T-helper 17 cell (primary cell): Measurements from ENCODE around the gene ADGRL3. TPM values are rescaled to one million over a fixed set of nuclear protein-coding genes. Genes with fewer than 3 reads are reported as not detected.

Source experiments
- ATAC-seq: fragments of 150-1000 bp; cut with Tn5 transposase; 2 replicates; pipeline ENCODE4 v1.10.0; 2021; ENCODE audit warnings: mild to moderate bottlenecking, moderate library complexity
- DNase-seq, 3 donors: peaks; one replicate each; pipeline versions ENCODE4 v3.0.0 to v3.0.0-alpha.2; 2020 to 2021
- H3K9me3 ChIP-seq: one replicate; pipeline ENCODE4 v1.7.0; 2013; ENCODE audit warnings: low read length, mild to moderate bottlenecking; ENCODE audit not compliant: control insufficient read depth, poor library complexity, severe bottlenecking
- H3K27ac Mint-ChIP-seq: one replicate; pipeline ENCODE4 v1.8.0; 2022; ENCODE audit warnings: mild to moderate bottlenecking, moderate library complexity, mixed read lengths
- H3K27me3 Mint-ChIP-seq: one replicate; pipeline ENCODE4 v1.8.0; 2022; ENCODE audit warnings: mixed read lengths
- H3K36me3 Mint-ChIP-seq: one replicate; pipeline ENCODE4 v1.8.0; 2022; ENCODE audit warnings: low read depth, mixed read lengths
- H3K4me1 Mint-ChIP-seq: one replicate; pipeline ENCODE4 v1.8.0; 2022; ENCODE audit warnings: mild to moderate bottlenecking, mixed read lengths
- H3K4me3 Mint-ChIP-seq: one replicate; pipeline ENCODE4 v1.8.0; 2022; ENCODE audit warnings: mild to moderate bottlenecking, moderate library complexity, mixed read lengths
- total RNA-seq, 4 donors: library from RNA in 2 of 4; stranded (reverse) in 2 of 4; gene quantifications; one replicate each; pipeline ENCODE4 v1.2.3 and lab custom pipeline; 2022 to 2026

ADGRL3 gene
- total RNA-seq (not detected), total RNA-seq (lab: John Stamatoyannopoulos, UW) (0.12 to 0.53 reads per million in 2 donors)

DNA sequence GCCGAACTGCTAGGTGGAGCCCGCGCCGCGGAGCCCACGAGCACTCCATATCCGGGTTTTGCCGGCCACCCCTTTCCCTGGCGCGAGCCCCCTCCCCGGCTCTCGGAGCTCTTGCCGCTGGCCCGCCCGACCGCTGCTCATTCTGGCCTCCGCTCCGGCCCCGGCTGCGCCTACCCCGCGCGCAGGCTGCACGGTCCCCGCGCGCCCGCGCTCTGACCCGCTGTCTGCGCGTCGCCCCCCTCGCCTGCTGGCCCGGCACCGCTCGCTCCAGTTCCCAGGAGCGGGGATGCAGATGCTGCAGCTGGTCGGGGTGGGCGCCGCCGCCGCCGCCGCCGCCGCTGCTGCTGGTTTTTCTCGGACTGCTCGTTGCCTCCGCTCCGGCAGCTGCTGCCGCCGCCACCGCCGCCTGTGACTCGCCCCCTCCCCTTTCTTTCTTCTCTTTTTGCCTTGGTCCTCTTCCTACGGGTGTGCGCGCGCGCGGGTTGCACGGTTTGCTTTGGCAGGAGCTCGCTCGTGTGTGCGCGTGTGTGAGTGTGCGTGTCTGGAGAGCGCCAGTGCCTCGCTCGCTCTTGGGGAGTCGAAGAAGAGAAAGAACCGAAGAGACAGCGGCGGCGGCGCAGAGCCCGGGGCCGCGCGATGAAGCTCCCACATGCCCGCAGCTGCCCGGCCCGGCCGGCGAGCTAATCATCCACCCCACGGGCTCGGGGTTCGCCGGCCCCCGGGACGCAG is at the start of gene ADGRL3:
TSS of gene ADGRL3 (plus strand) at position 140 of the 729 bp plus-strand sequence.
- Mint-ChIP-seq H3K27ac (no peak within 1 kb of the TSS), H3K4me3 (no peak within 1 kb of the TSS), H3K27me3 (peaks cover 23% of the 10 kb centered on the region), H3K4me1 (no peaks in the 10 kb centered on the region), H3K36me3 (peaks cover 2% of the 10 kb centered on the region)
- ATAC-seq (no peak), DNase-seq (no peak)
- no peaks in the 10 kb centered on the region for H3K9me3 ChIP-seq

DNA sequence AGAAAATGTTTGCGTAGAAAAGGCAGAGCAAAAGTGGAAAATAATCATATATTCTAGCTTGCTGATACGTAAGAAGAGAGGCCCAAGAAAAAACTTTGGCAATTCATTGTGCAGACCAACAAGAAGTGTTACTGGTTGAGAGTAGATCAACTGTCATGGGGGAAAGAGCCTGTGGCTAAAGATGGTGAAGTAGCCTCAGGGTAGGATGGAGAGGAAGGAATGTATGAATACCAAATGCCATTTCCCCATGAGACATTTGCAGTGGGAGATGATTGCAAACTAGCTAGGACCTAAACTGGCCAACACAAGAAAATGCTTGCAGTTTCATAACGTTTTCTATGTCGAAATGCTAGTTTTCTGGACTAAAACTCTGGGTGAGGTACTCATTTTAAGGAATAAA is 47.7 kb upstream of the ADGRL3 start:
- Mint-ChIP-seq H3K4me1 (no peaks in the 10 kb centered on the region), H3K27me3 (no peaks in the 10 kb centered on the region), H3K36me3 (no peaks in the 10 kb centered on the region), H3K27ac (no peak overlapping the region), H3K4me3 (no peak overlapping the region)
- no peak for DNase-seq
- no peak for ATAC-seq
- H3K9me3 ChIP-seq = no peaks in the 10 kb centered on the region

DNA sequence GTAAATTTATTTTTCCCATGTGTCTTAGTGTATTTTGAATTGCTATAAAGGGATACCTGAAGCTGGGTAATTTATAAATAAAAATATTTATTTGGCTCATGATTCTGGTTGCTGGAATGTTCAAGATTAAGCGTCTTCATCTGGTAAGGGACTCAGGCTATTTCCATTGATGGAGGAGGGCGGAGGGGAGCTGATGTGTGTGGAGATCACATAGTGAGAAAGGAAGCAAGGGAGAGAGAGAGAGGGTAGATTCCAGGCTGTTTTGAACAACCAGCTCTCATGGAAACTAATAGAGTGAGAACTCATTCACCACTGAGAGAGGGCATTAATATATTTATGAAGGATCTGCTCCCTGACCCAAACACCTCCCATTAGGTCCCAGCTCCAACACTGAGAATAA is 39.6 kb upstream of the ADGRL3 start:
- Mint-ChIP-seq H3K36me3 (no peaks in the 10 kb centered on the region), H3K4me3 (no peak overlapping the region), H3K27ac (no peak overlapping the region), H3K4me1 (no peaks in the 10 kb centered on the region), H3K27me3 (no peaks in the 10 kb centered on the region)
- no peaks in the 10 kb centered on the region for H3K9me3 ChIP-seq
- DNase-seq = no peak
- no peak for ATAC-seq

DNA sequence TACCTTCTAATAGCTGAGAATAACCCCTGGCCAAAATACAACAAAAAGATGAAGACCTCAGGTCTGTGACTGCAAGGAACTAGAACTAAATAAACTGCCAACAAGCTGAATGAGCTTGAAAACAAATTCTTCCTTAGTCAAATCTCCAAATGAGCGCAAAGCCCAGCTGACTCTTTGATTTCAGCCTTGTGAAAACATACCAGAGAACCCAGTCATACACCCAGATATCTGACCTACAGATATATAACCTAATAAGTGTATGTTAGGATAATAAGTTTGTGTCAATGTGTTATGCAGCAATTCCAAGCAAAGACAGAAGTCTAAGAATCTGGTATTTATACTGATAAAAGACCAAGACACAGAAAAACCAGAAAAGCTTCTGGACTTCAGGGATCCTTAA is 38.0 kb upstream of the ADGRL3 start:
- no peak for ATAC-seq
- H3K9me3 ChIP-seq = no peaks in the 10 kb centered on the region
- H3K27me3 Mint-ChIP-seq = no peaks in the 10 kb centered on the region
- no peak for DNase-seq
- H3K36me3 Mint-ChIP-seq = no peaks in the 10 kb centered on the region
- no peak overlapping the region for H3K4me3 Mint-ChIP-seq
- no peaks in the 10 kb centered on the region for H3K4me1 Mint-ChIP-seq
- H3K27ac Mint-ChIP-seq = no peak overlapping the region

DNA sequence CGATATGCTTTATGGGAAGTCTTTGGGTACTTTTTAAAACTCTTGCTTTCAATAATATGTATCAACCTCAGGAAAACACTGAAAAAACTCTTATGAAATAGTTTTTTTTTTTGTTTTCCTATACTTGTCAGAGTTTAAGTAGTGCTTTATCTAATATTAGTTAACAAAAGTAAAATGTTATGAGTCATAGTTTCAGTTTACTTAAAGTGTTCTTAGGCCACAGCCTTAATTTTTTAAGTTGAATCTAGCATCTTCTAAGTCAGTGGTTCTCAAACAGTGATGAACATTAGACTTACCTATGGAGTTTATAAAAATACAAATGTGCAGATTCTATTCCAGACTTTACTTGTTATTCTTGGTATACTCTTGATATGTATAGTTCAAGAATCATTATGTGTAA is 26.3 kb upstream of the ADGRL3 start:
- Mint-ChIP-seq H3K4me3 (no peak overlapping the region), H3K27me3 (no peaks in the 10 kb centered on the region), H3K27ac (no peak overlapping the region), H3K4me1 (no peaks in the 10 kb centered on the region), H3K36me3 (no peaks in the 10 kb centered on the region)
- ATAC-seq (no peak), DNase-seq (no peak)
- no peaks in the 10 kb centered on the region for H3K9me3 ChIP-seq

DNA sequence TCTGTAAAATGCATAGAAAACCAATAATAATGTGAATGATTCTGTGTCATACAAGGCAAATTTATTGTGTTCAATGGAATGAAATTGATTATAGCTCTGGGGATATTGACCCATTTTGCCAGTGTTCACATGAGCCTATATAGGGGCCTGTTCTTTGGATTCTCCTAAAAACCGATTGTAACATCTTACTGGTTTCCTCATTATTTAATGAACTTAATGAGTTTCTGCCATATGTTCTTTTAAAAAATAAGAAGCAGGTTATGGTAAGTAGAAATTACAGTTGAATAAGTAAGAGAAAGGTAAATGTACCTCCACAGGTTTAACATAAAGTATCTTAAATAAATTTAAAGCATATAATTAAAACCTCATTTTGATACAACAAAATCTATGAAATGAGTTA is 24.6 kb upstream of the ADGRL3 start:
- DNase-seq (no peak), ATAC-seq (no peak)
- H3K9me3 ChIP-seq = no peaks in the 10 kb centered on the region
- no peak overlapping the region for H3K4me3 Mint-ChIP-seq
- H3K27me3 Mint-ChIP-seq = no peaks in the 10 kb centered on the region
- no peaks in the 10 kb centered on the region for H3K36me3 Mint-ChIP-seq
- no peak overlapping the region for H3K27ac Mint-ChIP-seq
- H3K4me1 Mint-ChIP-seq = no peaks in the 10 kb centered on the region

DNA sequence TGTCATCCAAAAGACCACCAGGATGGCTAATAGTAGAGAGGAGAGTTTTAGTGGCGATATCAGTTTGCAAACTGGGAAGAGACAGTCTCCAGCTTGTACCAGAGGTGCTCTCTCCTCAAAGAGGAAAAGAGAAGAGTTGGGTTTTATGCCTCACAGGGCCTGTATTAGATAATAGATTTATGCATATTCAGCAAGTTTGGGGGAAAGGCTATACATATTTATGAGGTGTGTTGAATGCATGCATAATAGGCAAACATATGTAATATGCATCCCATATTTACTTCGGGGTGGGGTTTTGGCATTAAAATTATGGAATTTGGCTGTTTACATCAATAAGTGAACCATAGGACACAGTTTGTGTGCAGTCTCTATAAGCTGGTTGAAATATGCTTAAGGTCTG is 22.8 kb upstream of the ADGRL3 start:
- H3K27me3 Mint-ChIP-seq = no peaks in the 10 kb centered on the region
- no peak for DNase-seq
- no peak for ATAC-seq
- no peaks in the 10 kb centered on the region for H3K36me3 Mint-ChIP-seq
- no peaks in the 10 kb centered on the region for H3K4me1 Mint-ChIP-seq
- no peak overlapping the region for H3K27ac Mint-ChIP-seq
- H3K4me3 Mint-ChIP-seq = no peak overlapping the region
- no peaks in the 10 kb centered on the region for H3K9me3 ChIP-seq

DNA sequence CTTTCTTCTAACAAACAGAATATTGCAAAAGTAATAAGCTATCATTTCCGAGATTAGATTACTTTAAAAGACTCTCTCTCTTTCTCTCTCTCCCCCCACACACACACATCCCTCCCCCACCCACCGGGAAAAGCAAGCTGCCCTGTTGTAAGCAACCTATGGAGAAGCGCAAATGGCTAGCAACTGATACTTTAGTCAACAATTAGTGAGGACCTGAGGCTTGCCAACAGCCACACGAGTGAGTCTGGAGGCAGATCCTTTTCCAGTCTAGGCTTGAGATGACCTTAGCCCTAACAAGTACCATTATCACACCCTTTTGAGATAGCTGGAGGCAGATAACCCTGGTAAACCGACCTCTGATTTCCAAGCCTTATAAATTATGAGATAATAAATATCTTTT is 19.7 kb upstream of the ADGRL3 start:
- no peak overlapping the region for H3K4me3 Mint-ChIP-seq
- no peak for ATAC-seq
- no peak overlapping the region for H3K27ac Mint-ChIP-seq
- no peaks in the 10 kb centered on the region for H3K4me1 Mint-ChIP-seq
- H3K27me3 Mint-ChIP-seq = no peaks in the 10 kb centered on the region
- no peak for DNase-seq
- H3K36me3 Mint-ChIP-seq = no peaks in the 10 kb centered on the region
- no peaks in the 10 kb centered on the region for H3K9me3 ChIP-seq

DNA sequence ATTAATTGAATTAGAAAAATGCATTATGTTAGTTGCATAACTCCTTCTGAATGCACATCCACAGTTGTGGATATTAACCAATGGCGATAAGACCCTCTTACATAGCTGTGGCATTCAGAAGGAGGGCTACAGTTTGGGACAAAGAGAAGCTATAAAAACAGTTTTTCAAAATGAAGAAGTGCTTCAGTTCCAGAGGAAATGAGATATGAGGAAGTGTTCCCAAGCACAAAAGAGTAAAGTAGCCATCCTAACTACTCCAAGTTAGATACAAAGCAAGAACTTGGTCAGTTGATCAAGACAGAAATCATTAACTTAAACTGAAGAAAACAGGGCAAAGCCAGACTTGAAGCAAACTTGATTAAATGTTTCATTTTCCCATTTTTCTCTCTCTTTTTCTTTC is 17.2 kb upstream of the ADGRL3 start:
- Mint-ChIP-seq H3K4me3 (no peak overlapping the region), H3K36me3 (no peaks in the 10 kb centered on the region), H3K4me1 (no peaks in the 10 kb centered on the region), H3K27me3 (no peaks in the 10 kb centered on the region), H3K27ac (no peak overlapping the region)
- no peak for DNase-seq
- H3K9me3 ChIP-seq = no peaks in the 10 kb centered on the region
- ATAC-seq = no peak

DNA sequence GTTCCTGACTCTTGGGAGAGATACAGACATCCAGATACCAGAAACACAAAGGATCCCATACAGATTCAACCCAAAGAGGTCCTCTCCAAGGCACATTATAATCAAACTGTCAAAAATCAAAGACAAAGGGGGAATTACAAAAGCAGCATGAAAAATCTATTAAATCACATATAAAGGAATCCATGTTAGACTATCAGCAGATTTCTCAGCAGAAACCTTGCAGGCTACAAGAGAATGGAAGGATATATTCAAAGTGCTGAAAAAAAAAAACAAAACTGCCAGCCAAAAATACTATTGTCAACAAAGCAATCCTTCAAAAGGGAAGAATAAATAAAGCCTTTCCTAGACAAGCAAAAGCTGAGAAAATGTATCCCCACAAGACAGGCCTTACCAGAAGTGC is 14.8 kb upstream of the ADGRL3 start:
- Mint-ChIP-seq H3K27me3 (no peaks in the 10 kb centered on the region), H3K27ac (no peak overlapping the region), H3K4me3 (no peak overlapping the region), H3K36me3 (no peaks in the 10 kb centered on the region), H3K4me1 (no peaks in the 10 kb centered on the region)
- no peak for ATAC-seq
- DNase-seq = no peak
- no peaks in the 10 kb centered on the region for H3K9me3 ChIP-seq

DNA sequence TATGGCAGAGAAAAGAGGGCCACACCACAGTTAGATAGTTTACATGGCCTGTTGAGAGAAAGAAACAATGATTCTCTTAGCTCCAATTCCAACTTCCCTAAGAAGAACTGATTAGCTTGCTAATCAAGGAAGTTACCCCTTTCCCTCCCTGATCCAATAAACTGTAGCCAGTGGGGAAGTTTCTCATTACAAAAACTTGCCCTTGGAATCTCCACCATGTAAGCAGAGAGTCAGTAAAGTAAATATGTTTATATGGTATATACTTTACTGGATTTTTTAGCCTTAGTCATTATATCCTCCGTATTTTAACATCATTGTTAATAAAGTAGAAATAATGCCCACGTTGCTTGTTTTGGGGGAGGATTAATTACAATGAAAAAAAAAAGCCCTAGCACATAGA is 7.7 kb upstream of the ADGRL3 start:
- H3K9me3 ChIP-seq = no peaks in the 10 kb centered on the region
- DNase-seq = no peak
- H3K27me3 Mint-ChIP-seq = no peaks in the 10 kb centered on the region
- no peak overlapping the region for H3K27ac Mint-ChIP-seq
- no peak for ATAC-seq
- H3K4me1 Mint-ChIP-seq = no peaks in the 10 kb centered on the region
- no peak overlapping the region for H3K4me3 Mint-ChIP-seq
- H3K36me3 Mint-ChIP-seq = no peaks in the 10 kb centered on the region

DNA sequence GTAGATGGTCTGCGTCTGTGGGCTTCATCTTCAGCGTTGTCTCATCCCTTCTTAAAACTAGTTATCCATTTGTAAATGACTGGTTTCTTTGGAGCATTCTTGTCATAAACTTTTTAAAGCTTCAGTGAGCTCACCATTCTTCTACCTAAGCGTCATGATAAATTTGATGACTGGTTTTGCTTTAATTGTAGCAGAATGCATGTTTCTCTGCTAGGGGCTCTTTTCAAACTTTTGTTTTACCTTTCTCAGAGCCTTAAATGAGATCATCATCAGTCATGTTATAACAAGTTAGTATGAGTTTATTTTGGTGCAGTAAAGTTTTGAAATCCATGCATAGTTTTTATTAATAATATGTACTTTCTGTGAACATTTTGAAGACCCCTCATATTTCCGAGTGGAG is 6.3 kb upstream of the ADGRL3 start:
- H3K27me3 Mint-ChIP-seq = no peaks in the 10 kb centered on the region
- ATAC-seq = no peak
- no peak overlapping the region for H3K27ac Mint-ChIP-seq
- no peak for DNase-seq
- no peaks in the 10 kb centered on the region for H3K36me3 Mint-ChIP-seq
- H3K4me3 Mint-ChIP-seq = no peak overlapping the region
- H3K4me1 Mint-ChIP-seq = no peaks in the 10 kb centered on the region
- no peaks in the 10 kb centered on the region for H3K9me3 ChIP-seq

DNA sequence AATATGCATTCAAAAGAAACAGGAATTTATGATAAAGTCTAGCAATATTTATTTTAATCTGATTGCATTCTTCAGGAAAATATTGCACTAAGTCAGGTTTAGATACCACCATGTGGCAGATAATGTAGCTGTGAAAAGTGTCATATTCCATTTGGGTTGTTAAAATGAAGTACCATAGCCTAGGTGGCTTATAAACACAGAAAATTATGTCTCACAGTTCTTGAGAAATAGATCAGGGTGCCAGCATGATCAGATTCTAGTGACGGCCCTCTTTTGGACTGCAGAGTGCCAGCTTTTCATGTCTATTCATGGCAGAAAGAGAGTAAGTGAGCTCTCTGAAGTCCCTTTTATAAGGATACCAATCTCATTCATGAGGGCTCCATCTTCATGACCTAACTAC is 5.6 kb upstream of the ADGRL3 start:
- no peaks in the 10 kb centered on the region for H3K36me3 Mint-ChIP-seq
- H3K4me1 Mint-ChIP-seq = no peaks in the 10 kb centered on the region
- no peak for DNase-seq
- no peak overlapping the region for H3K4me3 Mint-ChIP-seq
- no peak overlapping the region for H3K27ac Mint-ChIP-seq
- H3K27me3 Mint-ChIP-seq = no peaks in the 10 kb centered on the region
- no peaks in the 10 kb centered on the region for H3K9me3 ChIP-seq
- ATAC-seq = no peak

DNA sequence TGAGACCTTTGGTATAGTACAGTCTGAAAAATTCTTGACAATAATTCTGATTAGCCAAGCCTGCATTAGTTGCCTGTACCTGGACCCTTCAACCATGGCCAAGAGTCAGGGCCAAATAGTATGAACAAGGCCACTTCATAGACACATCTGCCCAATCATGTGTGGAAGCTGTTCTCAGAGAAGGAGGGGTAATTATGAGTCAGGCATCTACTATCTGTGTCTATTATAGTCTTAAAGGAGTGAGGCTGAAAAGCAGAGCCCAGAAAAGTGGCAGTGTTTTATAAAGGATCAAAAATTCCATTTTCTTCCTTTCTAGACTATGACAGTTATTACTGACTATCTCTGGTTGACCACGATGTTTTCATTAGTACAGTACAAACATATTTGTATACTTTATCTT is 5.0 kb upstream of the ADGRL3 start:
- Mint-ChIP-seq H3K4me3 (no peak overlapping the region), H3K27ac (no peak overlapping the region), H3K36me3 (no peaks in the 10 kb centered on the region), H3K27me3 (no peaks in the 10 kb centered on the region), H3K4me1 (no peaks in the 10 kb centered on the region)
- no peaks in the 10 kb centered on the region for H3K9me3 ChIP-seq
- ATAC-seq = no peak
- no peak for DNase-seq
